Smooth muscle cell (in vitro differentiated cells): ENCODE measurements around the gene PNMA8C. TPM values are rescaled to one million over a fixed set of nuclear protein-coding genes. Genes with fewer than 3 reads are reported as not detected.
"Not testable (repeated sequence)": the region's sequence is repeated elsewhere in the genome, so short reads cannot be mapped to it uniquely, and the experiment has no call there.

ENCODE experiments used
- DNase-seq: peaks from one replicate; lab custom pipeline; 2025; ENCODE audit not compliant: unreplicated experiment; lab: John Stamatoyannopoulos, UW
- H2AFZ ChIP-seq: fragments of 200-600 bp; sonication (generic); 2 replicates; pipeline ENCODE4 v1.6.0; 2016; ENCODE audit warnings: antibody characterized with exemption, low read depth, mild to moderate bottlenecking
- H3F3A ChIP-seq: fragments of 200-600 bp; sonication (generic); 2 replicates; pipeline ENCODE4 v1.6.0; 2017; ENCODE audit warnings: antibody characterized with exemption, low read depth
- H3K27ac ChIP-seq: fragments of 200-600 bp; sonication (generic); 2 replicates; pipeline ENCODE4 v1.5.1; 2016; ENCODE audit warnings: low read depth, mild to moderate bottlenecking
- H3K27me3 ChIP-seq: fragments of 200-600 bp; sonication (generic); 2 replicates; pipeline ENCODE4 v1.6.1; 2016; ENCODE audit warnings: low read depth, mild to moderate bottlenecking
- H3K36me3 ChIP-seq: fragments of 200-600 bp; sonication (generic); 2 replicates; pipeline ENCODE4 v1.5.1; 2016; ENCODE audit warnings: low read depth
- H3K4me1 ChIP-seq: fragments of 200-600 bp; sonication (generic); 2 replicates; pipeline ENCODE4 v1.5.1; 2016; ENCODE audit warnings: low read depth
- H3K4me2 ChIP-seq: fragments of 200-600 bp; sonication (generic); 2 replicates; pipeline ENCODE4 v1.6.0; 2016; ENCODE audit warnings: mild to moderate bottlenecking
- H3K4me3 ChIP-seq: fragments of 200-600 bp; sonication (generic); 2 replicates; pipeline ENCODE4 v1.5.1; 2016; ENCODE audit warnings: mild to moderate bottlenecking
- H3K79me2 ChIP-seq: fragments of 200-600 bp; sonication (generic); 2 replicates; pipeline ENCODE4 v1.6.0; 2016; ENCODE audit warnings: low read depth, mild to moderate bottlenecking
- H3K9ac ChIP-seq: fragments of 200-600 bp; sonication (generic); 2 replicates; pipeline ENCODE4 v1.6.0; 2016; ENCODE audit warnings: low read depth
- H3K9me3 ChIP-seq: fragments of 200-600 bp; sonication (generic); replicated peaks from 2 replicates; pipeline ENCODE4 v1.5.1; 2016; ENCODE audit warnings: low read depth
- H4K20me1 ChIP-seq: fragments of 200-600 bp; sonication (generic); 2 replicates; pipeline ENCODE4 v1.6.0; 2016; ENCODE audit warnings: low read depth
- WGBS: methylation state at CpG from one replicate; pipeline ENCODE4 v1.1.7; 2016; ENCODE audit warnings: low lambda C conversion rate; 5-methylcytosine and 5-hydroxymethylcytosine counted together
- polyA plus RNA-seq: library from polyadenylated mRNA; unstranded; fragments of >200 nt; fragmentation: Nextera tagmentation; extraction: Ambion mirVana; gene quantifications from 2 replicates; pipeline ENCODE4 v1.2.1, GENCODE V29; 2016
- total RNA-seq: library from RNA; depleted of rRNA; stranded (reverse); fragments of >200 nt; gene quantifications from 2 replicates; pipeline ENCODE4 v1.2.3, GENCODE V29; 2014
- TF ChIP-seq, protein P1 (sequence below): fragments of 200-600 bp; sonication (generic); IDR thresholded peaks from 2 replicates; pipeline ENCODE4 v1.5.1; 2017; ENCODE audit warnings: borderline replicate concordance, mild to moderate bottlenecking, antibody characterized with exemption; ENCODE audit not compliant: insufficient read depth, poor library complexity, severe bottlenecking

PNMA8C gene
- total and polyA plus RNA-seq, 2 experiments from 2014 or later, result not detected

DNA sequence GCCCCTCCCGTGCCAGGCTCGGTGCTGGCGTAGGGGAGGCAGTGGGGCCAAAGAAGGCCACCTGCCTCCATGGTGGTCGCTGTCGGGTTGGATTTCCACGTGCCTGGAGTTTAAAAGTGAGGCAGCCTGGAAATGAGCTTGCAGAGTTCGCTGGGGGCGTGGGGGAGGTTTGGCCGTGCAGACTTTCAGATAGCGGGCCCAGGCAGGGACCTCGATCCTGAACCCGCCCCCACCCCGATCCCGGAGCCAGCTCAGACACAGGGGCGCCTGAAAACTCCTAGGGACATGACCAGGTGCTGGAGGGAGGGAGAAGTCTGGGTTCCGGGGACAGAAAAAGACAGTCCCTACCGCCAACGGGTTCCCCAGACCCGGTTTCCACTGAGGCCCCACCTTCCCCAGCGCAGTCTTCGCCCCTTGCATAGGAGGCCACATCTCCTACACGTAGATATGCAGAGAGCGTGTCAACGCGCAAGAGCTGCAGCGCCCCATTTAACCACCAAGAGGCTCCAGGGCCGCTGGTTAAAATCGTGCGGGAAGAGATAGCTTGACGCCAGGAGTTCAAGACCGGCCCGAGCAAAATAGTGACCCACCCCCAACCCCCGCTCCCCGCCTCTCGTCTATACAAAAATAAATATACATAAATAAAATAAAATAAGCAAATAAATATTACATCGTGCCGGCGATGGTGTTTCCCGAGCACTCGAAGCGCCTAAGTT lies 23.8 kb downstream of the PNMA8C start:
- Histone ChIP-seq H2AFZ (no peak overlapping the region), H3K4me3 (peak overlapping the region; percentile 50), H3K79me2 (peaks cover under 1% of the 10 kb centered on the region), H3K4me2 (peak overlapping the region; percentile 88), H3K4me1 (peaks cover 31% of the 10 kb centered on the region), H3K9me3 (no peaks in the 10 kb centered on the region), H4K20me1 (peaks cover 25% of the 10 kb centered on the region), H3K27me3 (no peaks in the 10 kb centered on the region), H3K27ac (no peak overlapping the region), H3K9ac (peak overlapping the region; percentile 18), H3K36me3 (no peaks in the 10 kb centered on the region), H3F3A (peaks cover under 1% of the 10 kb centered on the region)
- WGBS, result 25% methylated on average over 38 of the region's 41 CpGs
- TF ChIP-seq, protein P1, sequence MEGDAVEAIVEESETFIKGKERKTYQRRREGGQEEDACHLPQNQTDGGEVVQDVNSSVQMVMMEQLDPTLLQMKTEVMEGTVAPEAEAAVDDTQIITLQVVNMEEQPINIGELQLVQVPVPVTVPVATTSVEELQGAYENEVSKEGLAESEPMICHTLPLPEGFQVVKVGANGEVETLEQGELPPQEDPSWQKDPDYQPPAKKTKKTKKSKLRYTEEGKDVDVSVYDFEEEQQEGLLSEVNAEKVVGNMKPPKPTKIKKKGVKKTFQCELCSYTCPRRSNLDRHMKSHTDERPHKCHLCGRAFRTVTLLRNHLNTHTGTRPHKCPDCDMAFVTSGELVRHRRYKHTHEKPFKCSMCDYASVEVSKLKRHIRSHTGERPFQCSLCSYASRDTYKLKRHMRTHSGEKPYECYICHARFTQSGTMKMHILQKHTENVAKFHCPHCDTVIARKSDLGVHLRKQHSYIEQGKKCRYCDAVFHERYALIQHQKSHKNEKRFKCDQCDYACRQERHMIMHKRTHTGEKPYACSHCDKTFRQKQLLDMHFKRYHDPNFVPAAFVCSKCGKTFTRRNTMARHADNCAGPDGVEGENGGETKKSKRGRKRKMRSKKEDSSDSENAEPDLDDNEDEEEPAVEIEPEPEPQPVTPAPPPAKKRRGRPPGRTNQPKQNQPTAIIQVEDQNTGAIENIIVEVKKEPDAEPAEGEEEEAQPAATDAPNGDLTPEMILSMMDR, result peak; percentile 28
- DNase-seq, result peak; percentile 54

DNA sequence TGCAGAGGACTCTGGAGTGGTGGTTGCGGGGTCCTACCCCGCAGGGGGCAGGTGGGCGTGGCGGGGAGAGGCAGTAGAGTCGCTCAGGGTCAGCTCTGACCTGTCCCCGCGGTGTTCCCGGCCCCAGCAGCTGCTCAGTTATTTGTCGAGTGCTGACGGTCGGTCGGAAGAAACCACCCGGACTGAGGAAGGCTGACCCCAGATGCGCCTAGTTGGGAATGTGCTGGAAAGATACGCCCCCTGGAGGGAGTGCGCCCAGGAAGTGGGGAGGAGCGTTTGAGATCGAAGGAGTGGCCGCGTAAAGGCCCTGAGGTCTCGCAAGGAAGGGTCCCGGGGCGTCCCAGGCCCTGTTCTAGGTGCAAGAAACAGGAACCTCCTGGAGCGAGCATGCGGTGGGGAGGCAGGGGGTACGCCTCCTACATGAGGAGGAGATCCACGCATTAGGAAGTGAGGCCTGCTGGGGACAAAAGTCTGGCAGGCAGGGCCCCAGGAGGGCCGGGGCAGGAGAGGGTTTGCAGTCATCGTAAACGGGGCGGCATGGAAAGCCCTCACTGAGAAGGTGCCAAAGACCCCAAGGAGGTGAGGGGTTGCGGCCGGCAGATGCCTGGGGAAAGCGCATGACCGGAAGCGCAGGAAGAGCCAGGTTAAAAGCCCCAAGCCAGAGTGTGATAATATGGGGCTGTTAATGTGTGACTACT lies 24.5 kb downstream of the PNMA8C start:
- H3K9ac ChIP-seq, result peak overlapping the region; percentile 18
- no peaks in the 10 kb centered on the region for H3F3A ChIP-seq
- TF ChIP-seq, protein P1, result no peak
- no peaks in the 10 kb centered on the region for H3K27me3 ChIP-seq
- H4K20me1 ChIP-seq, result peaks cover 19% of the 10 kb centered on the region
- peaks cover 29% of the 10 kb centered on the region for H3K4me1 ChIP-seq
- H3K36me3 ChIP-seq, result no peaks in the 10 kb centered on the region
- peak overlapping the region; percentile 50 for H3K4me3 ChIP-seq
- 4% methylated on average over 36 of the region's 36 CpGs for WGBS
- H2AFZ ChIP-seq, result no peak overlapping the region
- no peaks in the 10 kb centered on the region for H3K9me3 ChIP-seq
- H3K27ac ChIP-seq, result no peak overlapping the region
- peak; percentile 52 for DNase-seq
- no peaks in the 10 kb centered on the region for H3K79me2 ChIP-seq
- peak overlapping the region; percentile 88 for H3K4me2 ChIP-seq

DNA sequence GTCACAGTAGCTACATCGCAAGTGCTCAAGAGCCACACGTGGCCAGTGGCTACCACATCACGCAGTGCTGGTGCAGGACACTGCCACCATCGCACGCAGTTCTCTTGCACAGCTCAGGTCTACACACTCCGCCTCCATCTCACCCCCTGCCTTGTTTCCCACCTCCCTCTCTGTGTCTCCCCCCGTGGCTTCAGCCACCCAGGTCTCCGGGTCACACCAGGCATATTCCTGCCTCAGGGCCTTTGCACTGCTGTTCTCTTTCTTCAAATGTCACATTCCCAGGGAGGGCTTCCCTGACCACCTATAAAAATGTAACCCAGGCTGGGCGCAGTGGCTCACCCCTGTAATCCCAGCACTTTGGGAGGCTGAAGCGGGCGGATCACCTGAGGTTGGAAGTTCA lies 26.0 kb downstream of the PNMA8C start:
- H3K27me3 ChIP-seq, result no peaks in the 10 kb centered on the region
- no peaks in the 10 kb centered on the region for H3K79me2 ChIP-seq
- H3K4me3 ChIP-seq, result no peak overlapping the region
- H2AFZ ChIP-seq, result no peak overlapping the region
- H3K27ac ChIP-seq, result no peak overlapping the region
- DNase-seq, result no peak
- H3K4me2 ChIP-seq, result peak overlapping the region; percentile 31
- peaks cover 7% of the 10 kb centered on the region for H4K20me1 ChIP-seq
- peaks cover 18% of the 10 kb centered on the region for H3K4me1 ChIP-seq
- TF ChIP-seq, protein P1, result no peak
- 89% methylated on average over 11 of the region's 11 CpGs for WGBS
- no peaks in the 10 kb centered on the region for H3K9me3 ChIP-seq
- H3K36me3 ChIP-seq, result no peaks in the 10 kb centered on the region
- no peak overlapping the region for H3K9ac ChIP-seq
- H3F3A ChIP-seq, result no peaks in the 10 kb centered on the region

DNA sequence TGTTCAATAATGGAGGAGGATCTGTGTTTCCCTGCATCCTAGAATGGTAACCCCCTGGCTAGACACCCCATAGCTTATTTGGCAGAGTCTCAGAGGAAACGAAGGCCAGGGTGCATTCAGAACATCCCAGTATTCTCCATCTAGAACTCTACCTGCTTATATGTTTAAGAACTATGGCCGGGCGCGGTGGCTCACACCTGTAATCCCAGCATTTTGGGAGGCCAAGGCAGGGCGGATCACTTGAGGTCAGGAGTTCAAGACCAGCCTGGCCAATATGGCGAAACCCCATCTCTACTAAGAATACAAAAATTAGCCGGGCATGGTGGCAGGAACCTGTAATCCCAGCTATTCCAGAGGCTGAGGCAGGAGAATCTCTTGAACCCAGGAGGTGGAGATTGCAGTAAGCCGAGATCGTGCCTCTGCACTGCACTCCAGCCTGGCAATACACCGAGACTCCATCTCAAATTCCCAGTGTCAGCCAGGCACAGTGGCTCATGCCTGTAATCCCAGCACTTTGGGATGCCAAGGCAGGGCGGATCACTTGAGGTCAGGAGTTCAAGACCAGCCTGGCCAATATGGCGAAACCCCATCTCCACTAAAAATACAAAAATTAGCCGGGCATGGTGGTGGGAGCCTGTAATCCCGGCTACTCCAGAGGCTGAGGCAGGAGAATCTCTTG lies 30.8 kb downstream of the PNMA8C start:
- H3K9ac ChIP-seq, H3K27me3 ChIP-seq, H3K27ac ChIP-seq, H3K36me3 ChIP-seq, H3K4me1 ChIP-seq, H3K9me3 ChIP-seq, H3F3A ChIP-seq, H3K4me3 ChIP-seq, H2AFZ ChIP-seq, H4K20me1 ChIP-seq, H3K79me2 ChIP-seq, DNase-seq, H3K4me2 ChIP-seq: not testable (repeated sequence)
- 92% methylated on average over 14 of the region's 14 CpGs for WGBS
